Neuronal stem cell (in vitro differentiated cells): Measurements from ENCODE around the gene KASH5. TPM values are rescaled to one million over a fixed set of nuclear protein-coding genes. Genes with fewer than 3 reads are reported as not detected.

Source experiments
- DNase-seq: peaks from one replicate; pipeline ENCODE4 v3.0.0-alpha.2; 2013; ENCODE audit warnings: low spot score
- H2AFZ ChIP-seq: one replicate; pipeline ENCODE4 v1.6.1; 2013; ENCODE audit warnings: mild to moderate bottlenecking, low read length, inconsistent platforms
- H2AK5ac ChIP-seq: 2 replicates; pipeline ENCODE4 v1.6.1; 2013; ENCODE audit warnings: low read depth, mild to moderate bottlenecking, inconsistent platforms, low read length, moderate library complexity, mixed read lengths
- H2BK120ac ChIP-seq: 2 replicates; pipeline ENCODE4 v1.6.1; 2013; ENCODE audit warnings: low read depth, mild to moderate bottlenecking, inconsistent platforms, low read length, moderate library complexity, mixed read lengths
- H2BK12ac ChIP-seq: one replicate; pipeline ENCODE4 v1.6.1; 2013; ENCODE audit warnings: low read length, inconsistent platforms
- H2BK15ac ChIP-seq: 2 replicates; pipeline ENCODE4 v1.6.1; 2013; ENCODE audit warnings: mild to moderate bottlenecking, low read length, inconsistent platforms, mixed read lengths
- H2BK5ac ChIP-seq: one replicate; pipeline ENCODE4 v1.6.1; 2013; ENCODE audit warnings: inconsistent platforms, mild to moderate bottlenecking, low read length, moderate library complexity
- H3K14ac ChIP-seq: one replicate; pipeline ENCODE4 v1.6.1; 2013; ENCODE audit warnings: low read length, inconsistent platforms
- H3K18ac ChIP-seq: 2 replicates; pipeline ENCODE4 v1.6.1; 2013; ENCODE audit warnings: low read length, inconsistent platforms
- H3K23ac ChIP-seq: 2 replicates; pipeline ENCODE4 v1.6.1; 2013; ENCODE audit warnings: low read depth, mild to moderate bottlenecking, mixed read lengths, low read length, inconsistent platforms; ENCODE audit not compliant: poor library complexity
- H3K27ac ChIP-seq: replicated peaks from 3 replicates; pipeline ENCODE4 v1.5.1; 2013; ENCODE audit warnings: low read length, inconsistent platforms
- H3K27me3 ChIP-seq, 3 experiments: 2 replicates each; pipeline ENCODE4 v1.6.1; 2013; ENCODE audit warnings: low read length in 3 of 3, mild to moderate bottlenecking in 2 of 3, inconsistent platforms in 1 of 3, low read depth in 1 of 3, mixed read lengths in 1 of 3, moderate library complexity in 1 of 3; ENCODE audit not compliant: control insufficient read depth in 3 of 3, insufficient read depth in 3 of 3
- H3K36me3 ChIP-seq, 2 donors: replicated peaks in 1 of 2; 2 replicates each; pipeline ENCODE4 v1.6.1; 2013; ENCODE audit warnings: low read length in 2 of 2; ENCODE audit not compliant: control insufficient read depth in 2 of 2, insufficient read depth in 2 of 2
- H3K4ac ChIP-seq: 2 replicates; pipeline ENCODE4 v1.6.1; 2013; ENCODE audit warnings: inconsistent platforms, mild to moderate bottlenecking, low read length, moderate library complexity
- H3K4me1 ChIP-seq, 2 donors: 1 replicate in 1 of 2; 2 replicates in 1 of 2; pipeline ENCODE4 v1.6.1; 2013; ENCODE audit warnings: low read length in 2 of 2, low read depth in 1 of 2; ENCODE audit not compliant: control insufficient read depth in 2 of 2, insufficient read depth in 1 of 2
- H3K4me2 ChIP-seq: one replicate; pipeline ENCODE4 v1.6.1; 2013; ENCODE audit warnings: mild to moderate bottlenecking, low read length, inconsistent platforms; ENCODE audit not compliant: insufficient read depth, poor library complexity, severe bottlenecking
- H3K4me3 ChIP-seq, 2 donors: 2 replicates each; pipeline ENCODE4 v1.5.1; 2013; ENCODE audit warnings: low read length in 2 of 2, mild to moderate bottlenecking in 2 of 2, inconsistent platforms in 1 of 2, moderate library complexity in 1 of 2
- H3K79me1 ChIP-seq: one replicate; pipeline ENCODE4 v1.6.1; 2013; ENCODE audit warnings: low read depth, mild to moderate bottlenecking, inconsistent platforms, low read length, moderate library complexity
- H3K9ac ChIP-seq: one replicate; pipeline ENCODE4 v1.6.1; 2013; ENCODE audit warnings: mild to moderate bottlenecking, low read depth, low read length, inconsistent platforms; ENCODE audit not compliant: poor library complexity
- H3K9me3 ChIP-seq, 2 donors: replicated peaks in 1 of 2; 2 replicates each; pipeline versions ENCODE3 to v1.6.1; 2013; ENCODE audit warnings: low read length in 2 of 2, mild to moderate bottlenecking in 2 of 2, inconsistent platforms in 1 of 2, low read depth in 1 of 2, mixed read lengths in 1 of 2, moderate library complexity in 1 of 2; ENCODE audit not compliant: control insufficient read depth in 2 of 2, insufficient read depth in 1 of 2
- H4K8ac ChIP-seq: one replicate; pipeline ENCODE4 v1.6.1; 2013; ENCODE audit warnings: low read depth, mild to moderate bottlenecking, inconsistent platforms, low read length, moderate library complexity
- H4K91ac ChIP-seq: one replicate; pipeline ENCODE4 v1.6.1; 2013; ENCODE audit warnings: low read length, low read depth, mild to moderate bottlenecking, inconsistent platforms; ENCODE audit not compliant: poor library complexity
- WGBS, 2 donors: extraction: QIAGEN DNeasy Blood & Tissue Kit; methylation state at CpG; one replicate each; pipeline ENCODE4 v1.1.7; 2013; ENCODE audit warnings: missing lambda C conversion rate in 2 of 2, mixed read lengths in 1 of 2; ENCODE audit not compliant: insufficient read length in 2 of 2, insufficient replicate concordance in 1 of 2; ENCODE audit errors: extremely low coverage in 2 of 2; 5-methylcytosine and 5-hydroxymethylcytosine counted together
- polyA plus RNA-seq, 2 experiments: library from polyadenylated mRNA; stranded (reverse); fragments of 200-250 nt; gene quantifications; one replicate each; pipeline ENCODE4 v1.2.3, GENCODE V29; 2013

Gene KASH5, protein sequence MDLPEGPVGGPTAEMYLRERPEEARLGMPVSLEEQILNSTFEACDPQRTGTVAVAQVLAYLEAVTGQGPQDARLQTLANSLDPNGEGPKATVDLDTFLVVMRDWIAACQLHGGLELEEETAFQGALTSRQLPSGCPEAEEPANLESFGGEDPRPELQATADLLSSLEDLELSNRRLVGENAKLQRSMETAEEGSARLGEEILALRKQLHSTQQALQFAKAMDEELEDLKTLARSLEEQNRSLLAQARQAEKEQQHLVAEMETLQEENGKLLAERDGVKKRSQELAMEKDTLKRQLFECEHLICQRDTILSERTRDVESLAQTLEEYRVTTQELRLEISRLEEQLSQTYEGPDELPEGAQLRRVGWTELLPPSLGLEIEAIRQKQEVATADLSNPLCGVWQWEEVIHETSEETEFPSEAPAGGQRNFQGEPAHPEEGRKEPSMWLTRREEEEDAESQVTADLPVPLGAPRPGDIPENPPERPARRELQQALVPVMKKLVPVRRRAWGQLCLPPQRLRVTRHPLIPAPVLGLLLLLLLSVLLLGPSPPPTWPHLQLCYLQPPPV
- 0.17 TPM for polyA plus RNA-seq (2013, experiment 1 of 2)
- 0.17 TPM for polyA plus RNA-seq (2013, experiment 2 of 2)

GRCh38 chr19:49387936-49388372, at the start of gene KASH5:
TSS of gene KASH5 (plus strand) at chr19:49388249. CDS start at chr19:49390884, 2,635 bp downstream.
- peak within 1 kb of the TSS; percentile 58 for H2BK12ac ChIP-seq
- no peaks in the 10 kb centered on the region for H3K4me1 ChIP-seq
- no peak within 1 kb of the TSS for H3K9ac ChIP-seq
- WGBS, 2 donors, result no CpG with 5 or more reads among the region's 40 CpGs
- no peaks in the 10 kb centered on the region for H3K36me3 ChIP-seq
- no peak within 1 kb of the TSS for H3K4me2 ChIP-seq
- no peak within 1 kb of the TSS for H2BK15ac ChIP-seq
- no peak within 1 kb of the TSS for H3K4ac ChIP-seq
- H3K27ac ChIP-seq, result no peak within 1 kb of the TSS
- H2AFZ ChIP-seq, result no peak within 1 kb of the TSS
- H3K18ac ChIP-seq, result peak within 1 kb of the TSS; percentile 17
- no peak for DNase-seq
- H4K8ac ChIP-seq, result no peak within 1 kb of the TSS
- no peak within 1 kb of the TSS for H3K14ac ChIP-seq
- peak within 1 kb of the TSS; percentile 81 for H2AK5ac ChIP-seq
- H2BK120ac ChIP-seq, result no peak within 1 kb of the TSS
- H4K91ac ChIP-seq, result no peak within 1 kb of the TSS
- peaks cover 0 to 2% (median 0%) of the 10 kb centered on the region in 3 experiments for H3K27me3 ChIP-seq
- H3K4me3 ChIP-seq, result no peak within 1 kb of the TSS
- no peaks in the 10 kb centered on the region for H3K9me3 ChIP-seq
- H3K23ac ChIP-seq, result peak within 1 kb of the TSS; percentile 65
- H2BK5ac ChIP-seq, result no peak within 1 kb of the TSS
- H3K79me1 ChIP-seq, result no peaks in the 10 kb centered on the region

- H3K9ac ChIP-seq, result peak overlapping the region; percentile 70
- H2BK15ac ChIP-seq, result no peak overlapping the region
- H4K8ac ChIP-seq, result peak overlapping the region; percentile 98
- H3K27ac ChIP-seq, result peak overlapping the region; percentile 59
- no peak overlapping the region for H3K4ac ChIP-seq
- H3K14ac ChIP-seq, result peak overlapping the region; percentile 71
- no peak overlapping the region for H2BK120ac ChIP-seq
- H2AFZ ChIP-seq, result no peak overlapping the region
- H3K4me3 ChIP-seq, result peak overlapping the region in 1 of 2 donors; percentile 29
- H3K79me1 ChIP-seq, result peaks cover 9% of the 10 kb centered on the region
- H3K4me2 ChIP-seq, result peak overlapping the region; percentile 66
- WGBS, 2 donors, result no CpG with 5 or more reads among the region's 30 CpGs
- peak overlapping the region; percentile 99 for H3K23ac ChIP-seq
- H3K9me3 ChIP-seq, result no peaks in the 10 kb centered on the region
- peaks cover 0 to 3% (median 0%) of the 10 kb centered on the region in 3 experiments for H3K27me3 ChIP-seq
- no peak overlapping the region for H2BK5ac ChIP-seq
- peak overlapping the region; percentile 88 for H2AK5ac ChIP-seq
- H3K4me1 ChIP-seq, result peaks cover 0 to 14% of the 10 kb centered on the region in 2 donors
- H3K36me3 ChIP-seq, result peaks cover 36 to 96% of the 10 kb centered on the region in 2 donors
- no peak overlapping the region for H2BK12ac ChIP-seq
- peak overlapping the region; percentile 84 for H3K18ac ChIP-seq
- no peak overlapping the region for H4K91ac ChIP-seq
- DNase-seq, result peak; percentile 75
These were observed 49.3 kb upstream of the KASH5 start for GRCh38 chr19:49338691-49339300.

DNA sequence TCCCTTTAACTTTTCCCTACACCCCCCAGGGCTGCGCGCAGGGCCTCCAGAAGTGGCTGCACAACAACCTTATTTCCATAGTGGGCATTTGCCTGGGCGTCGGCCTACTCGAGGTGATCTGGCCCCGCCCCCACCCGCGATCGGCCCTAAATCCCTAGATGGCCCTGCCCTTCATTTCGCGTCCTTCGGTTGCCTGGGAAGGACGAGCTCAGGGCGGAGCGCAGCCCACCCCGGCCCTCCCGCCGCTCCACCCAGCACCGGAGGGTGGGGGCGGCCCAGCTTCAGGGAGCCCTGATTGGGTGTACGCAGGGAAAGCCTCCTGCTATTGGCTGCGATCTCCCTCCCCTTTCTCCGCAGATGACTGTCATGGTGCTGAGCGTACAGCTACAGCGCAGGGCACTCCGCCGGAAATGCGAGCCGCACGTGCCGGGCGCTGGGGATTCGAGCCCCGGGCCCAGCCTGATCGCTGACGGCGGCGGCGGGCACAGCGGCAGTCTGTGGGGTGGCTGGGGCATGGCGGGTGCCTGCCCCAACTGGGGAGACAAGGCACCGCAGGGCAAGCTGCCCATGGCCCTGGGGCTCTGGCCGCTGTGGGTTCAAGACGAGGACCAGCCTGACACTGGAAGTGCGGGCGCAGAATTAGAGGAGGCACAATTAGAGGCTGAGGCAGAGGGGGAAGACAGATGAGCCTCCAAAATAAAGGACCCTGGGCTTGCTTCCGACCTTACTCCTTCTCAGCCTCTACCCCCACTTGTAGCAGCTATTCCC, 48.6 kb upstream of the KASH5 start:
- Histone ChIP-seq H3K9me3 (no peaks in the 10 kb centered on the region), H3K36me3 (peaks cover 37 to 97% of the 10 kb centered on the region in 2 donors), H2AFZ (no peak overlapping the region), H2BK12ac (no peak overlapping the region), H2BK5ac (no peak overlapping the region), H3K14ac (no peak overlapping the region), H3K27ac (peak overlapping the region; percentile 59), H3K9ac (no peak overlapping the region), H2AK5ac (peak overlapping the region; percentile 68), H3K4me2 (peak overlapping the region; percentile 66), H3K4ac (no peak overlapping the region), H2BK15ac (no peak overlapping the region), H4K91ac (no peak overlapping the region), H2BK120ac (no peak overlapping the region), H3K79me1 (peaks cover 9% of the 10 kb centered on the region), H3K4me3 (no peak overlapping the region), H3K27me3 (peaks cover 0 to 3% (median 0%) of the 10 kb centered on the region in 3 experiments), H3K23ac (peak overlapping the region; percentile 89), H3K4me1 (peaks cover 0 to 14% of the 10 kb centered on the region in 2 donors), H3K18ac (peak overlapping the region; percentile 84), H4K8ac (no peak overlapping the region)
- DNase-seq, result peak; percentile 89
- no CpG with 5 or more reads among the region's 47 CpGs for WGBS, 2 donors
